Measurements from ENCODE around the gene EHHADH. TPM values are rescaled to one million over a fixed set of nuclear protein-coding genes. Genes with fewer than 3 reads are reported as not detected.

Gene EHHADH
- total RNA-seq, 1 experiment from 2014 or later: 4.2 TPM

DNA sequence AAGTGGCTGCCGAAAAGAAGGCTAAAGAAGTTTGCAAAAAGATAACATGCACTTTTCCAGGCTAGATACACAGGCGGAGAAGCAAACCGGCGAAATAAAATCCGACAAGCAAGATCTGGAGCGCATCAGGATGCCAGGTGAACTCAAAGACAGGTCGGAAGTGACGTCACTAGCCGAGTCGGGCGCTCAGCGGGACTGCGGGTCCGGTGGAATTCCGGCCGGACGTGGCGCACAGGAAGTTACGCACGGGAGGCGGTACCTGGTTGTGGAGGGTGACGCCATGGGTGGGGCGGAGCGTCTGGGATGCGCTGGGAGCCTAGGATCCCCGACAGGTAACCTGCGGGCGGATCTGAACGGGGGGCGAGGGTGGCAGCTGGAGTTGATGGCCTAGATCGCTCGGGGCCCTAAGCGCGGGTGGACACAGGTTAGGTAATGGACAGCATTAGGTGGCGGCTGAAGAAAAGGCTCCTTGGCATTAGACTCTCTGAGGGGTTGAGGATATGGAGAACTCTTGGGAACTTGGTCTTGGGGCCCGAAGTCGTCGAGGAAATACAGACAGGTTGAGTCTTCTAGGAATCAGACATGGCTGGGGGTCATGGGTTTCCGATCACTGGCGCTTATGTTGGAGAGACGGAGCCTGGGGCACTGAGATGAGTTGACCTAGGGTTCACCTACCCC, 29.0 kb upstream of the EHHADH start (continued):
- no peak for TF ChIP-seq STAT6 (CRISPR knock-in tag; conservative IDR thresholded peaks at IDR 0.05; ENCODE audit: low read depth)

DNA sequence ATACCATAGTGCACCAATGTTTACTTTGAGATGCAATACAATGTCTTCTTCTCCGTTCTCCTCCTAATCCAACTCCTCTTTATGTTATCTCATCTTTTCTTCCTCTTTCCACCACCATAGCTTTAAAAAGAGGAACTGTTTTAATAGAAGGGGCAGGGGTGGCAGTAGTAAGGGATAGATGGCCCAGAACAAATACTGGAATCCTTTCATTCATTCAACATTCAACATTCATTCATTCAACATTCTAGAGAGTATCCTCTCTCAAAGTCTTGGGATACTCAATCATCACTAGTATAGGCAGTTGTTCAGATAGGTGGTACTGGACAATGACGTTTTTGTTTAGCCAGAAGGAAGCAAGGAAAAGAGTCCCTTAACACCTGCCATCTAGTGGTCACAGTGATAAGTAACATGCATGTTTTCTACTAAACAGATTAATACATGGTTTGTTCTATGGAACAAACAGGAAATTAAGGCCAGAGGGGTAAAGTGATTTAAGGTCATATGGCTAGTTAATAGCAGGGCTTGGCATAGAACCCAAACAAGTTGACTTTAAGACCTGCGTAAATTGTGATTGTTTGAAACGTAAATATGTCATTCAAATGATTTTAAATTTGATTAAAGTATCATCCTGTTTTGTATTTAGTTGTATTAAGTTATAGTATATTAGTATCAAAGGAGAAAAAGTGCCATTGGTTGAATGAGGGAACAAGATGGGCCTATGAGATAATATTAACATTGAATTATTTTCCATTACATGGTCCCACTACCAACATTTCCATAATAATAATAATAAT, 26.9 kb upstream of the EHHADH start:
- ChIA-PET POLR2A (no interaction called here), CTCF (interaction anchor here (0.5 to 2.1 kb wide), 8 partner anchors 10 to 459 kb away, joined by 3 to 9 read pairs (median 3); no protein-coding TSS in a partner anchor)
- peak; percentile 35 for ATAC-seq
- H3K4me1 Mint-ChIP-seq: peaks cover 4% of the 10 kb centered on the region; the same call in 1 of the 2 replicates
- no peak overlapping the region for H3K27ac Mint-ChIP-seq
- no peak for DNase-seq (ENCODE audit: low spot score)
- TF ChIP-seq ESRRA (CRISPR knock-in tag; IDR thresholded peaks at IDR 0.05; ENCODE audit: borderline replicate concordance) (no peak), CTCF (IDR thresholded peaks at IDR 0.05) (peak; percentile 56; the same call in 1 of the 2 replicates), ATF1 (CRISPR knock-in tag; IDR thresholded peaks at IDR 0.05) (no peak), FOXK1 (CRISPR knock-in tag; IDR thresholded peaks at IDR 0.05) (no peak)
- H3K4me3 Mint-ChIP-seq: no peak overlapping the region; the same call in 1 of the 2 replicates
- no peaks in the 10 kb centered on the region for H3K9me3 Mint-ChIP-seq
- H3K27me3 Mint-ChIP-seq (ENCODE audit: low read depth): peaks cover 36% of the 10 kb centered on the region
- no peaks in the 10 kb centered on the region for H3K36me3 Mint-ChIP-seq

- no peaks in the 10 kb centered on the region for H3K9me3 Mint-ChIP-seq
- H3K4me1 Mint-ChIP-seq: peaks cover 4% of the 10 kb centered on the region; the same call in 1 of the 2 replicates
- CTCF ChIA-PET: interaction anchor here (1.1 to 2.1 kb wide), 5 partner anchors 9 to 214 kb away, joined by 3 to 9 read pairs (median 4); no protein-coding TSS in a partner anchor
- no peaks in the 10 kb centered on the region for H3K36me3 Mint-ChIP-seq
- no peak overlapping the region for H3K27ac Mint-ChIP-seq
- POLR2A ChIA-PET: no interaction called here
- peaks cover 39% of the 10 kb centered on the region for H3K27me3 Mint-ChIP-seq (ENCODE audit: low read depth)
- no peak overlapping the region for H3K4me3 Mint-ChIP-seq
- ATAC-seq (no peak), DNase-seq (ENCODE audit: low spot score) (no peak)
- no peak for TF ChIP-seq NFE2L1 (CRISPR knock-in tag; IDR thresholded peaks at IDR 0.05)
- TF ChIP-seq AFF4 (CRISPR knock-in tag; IDR thresholded peaks at IDR 0.05; ENCODE audit: borderline replicate concordance): no peak
- no peak for TF ChIP-seq PRDM15 (CRISPR knock-in tag; IDR thresholded peaks at IDR 0.05)
- TF ChIP-seq, protein P1, sequence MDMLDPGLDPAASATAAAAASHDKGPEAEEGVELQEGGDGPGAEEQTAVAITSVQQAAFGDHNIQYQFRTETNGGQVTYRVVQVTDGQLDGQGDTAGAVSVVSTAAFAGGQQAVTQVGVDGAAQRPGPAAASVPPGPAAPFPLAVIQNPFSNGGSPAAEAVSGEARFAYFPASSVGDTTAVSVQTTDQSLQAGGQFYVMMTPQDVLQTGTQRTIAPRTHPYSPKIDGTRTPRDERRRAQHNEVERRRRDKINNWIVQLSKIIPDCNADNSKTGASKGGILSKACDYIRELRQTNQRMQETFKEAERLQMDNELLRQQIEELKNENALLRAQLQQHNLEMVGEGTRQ (CRISPR knock-in tag; IDR thresholded peaks at IDR 0.05): no peak
- TF ChIP-seq FOXK1 (CRISPR knock-in tag; IDR thresholded peaks at IDR 0.05): no peak
- no peak for TF ChIP-seq ZNF121 (CRISPR knock-in tag; IDR thresholded peaks at IDR 0.05)
- no peak for TF ChIP-seq ZNF138 (CRISPR knock-in tag; conservative IDR thresholded peaks at IDR 0.05)
- TF ChIP-seq ZNF232 (CRISPR knock-in tag; IDR thresholded peaks at IDR 0.05): no peak
- no peak for TF ChIP-seq ZNF219 (CRISPR knock-in tag; IDR thresholded peaks at IDR 0.05; ENCODE audit: borderline replicate concordance)
- TF ChIP-seq TP53 (CRISPR knock-in tag; IDR thresholded peaks at IDR 0.05): no peak
- TF ChIP-seq IRF2 (CRISPR knock-in tag; IDR thresholded peaks at IDR 0.05; ENCODE audit: borderline replicate concordance, low read depth): no peak
Measured at GRCh38 chr3:185279587-185280138, 25.8 kb upstream of the EHHADH start.
